ENCODE data around the gene FAM168B. TPM values are rescaled to one million over a fixed set of nuclear protein-coding genes. Genes with fewer than 3 reads are reported as not detected.

The FAM168B gene
- total RNA-seq, 4 donors from 2014 or later, result 56.4 to 108 (median 86.9) TPM

DNA sequence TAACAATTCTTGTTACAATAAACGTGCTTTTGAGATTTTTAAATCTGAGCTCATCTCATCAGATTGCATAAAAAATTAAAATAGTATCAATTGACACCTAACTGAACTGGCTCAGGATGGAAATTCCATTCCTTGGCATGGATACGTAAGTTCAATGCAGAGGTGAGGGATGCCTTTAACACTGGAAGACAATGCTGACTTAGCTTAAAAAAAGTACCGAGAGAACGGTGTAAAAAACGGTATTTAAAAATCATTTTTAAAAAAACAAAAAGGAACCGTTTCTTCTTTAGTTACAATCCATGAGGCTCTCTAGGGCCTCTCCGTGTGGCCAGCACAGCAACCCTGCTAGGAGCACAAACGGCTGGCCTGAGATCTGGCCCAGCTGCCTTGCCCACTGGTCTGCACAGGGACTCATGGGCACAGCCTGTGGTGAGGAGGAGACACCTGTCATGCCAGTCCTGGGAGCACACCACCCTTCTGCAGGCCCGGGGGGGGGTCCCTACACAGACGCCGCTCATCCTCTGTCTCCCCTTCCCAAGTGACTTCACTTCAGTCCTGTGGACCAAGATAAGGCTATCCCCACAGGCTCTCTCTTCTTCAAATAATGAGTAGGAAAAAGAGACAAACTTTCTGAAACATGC is 45.2 kb downstream of the FAM168B start:
- TF ChIP-seq CTCF (IDR thresholded peaks at IDR 0.05), result no peak
- TF ChIP-seq POLR2A (IDR thresholded peaks at IDR 0.05), result no peak
- H3K4me3 ChIP-seq (ENCODE audit: low read depth, poor library complexity, severe bottlenecking), result no peak overlapping the region
- intact Hi-C loops (cut with DNase I; ENCODE audit: low total_unique reads), result no loop called here
- 76 to 85% methylated on average over 11 of the region's 11 CpGs for WGBS, 2 donors
- DNase-seq (ENCODE audit: low spot score in 2 of 2), result no peak

DNA sequence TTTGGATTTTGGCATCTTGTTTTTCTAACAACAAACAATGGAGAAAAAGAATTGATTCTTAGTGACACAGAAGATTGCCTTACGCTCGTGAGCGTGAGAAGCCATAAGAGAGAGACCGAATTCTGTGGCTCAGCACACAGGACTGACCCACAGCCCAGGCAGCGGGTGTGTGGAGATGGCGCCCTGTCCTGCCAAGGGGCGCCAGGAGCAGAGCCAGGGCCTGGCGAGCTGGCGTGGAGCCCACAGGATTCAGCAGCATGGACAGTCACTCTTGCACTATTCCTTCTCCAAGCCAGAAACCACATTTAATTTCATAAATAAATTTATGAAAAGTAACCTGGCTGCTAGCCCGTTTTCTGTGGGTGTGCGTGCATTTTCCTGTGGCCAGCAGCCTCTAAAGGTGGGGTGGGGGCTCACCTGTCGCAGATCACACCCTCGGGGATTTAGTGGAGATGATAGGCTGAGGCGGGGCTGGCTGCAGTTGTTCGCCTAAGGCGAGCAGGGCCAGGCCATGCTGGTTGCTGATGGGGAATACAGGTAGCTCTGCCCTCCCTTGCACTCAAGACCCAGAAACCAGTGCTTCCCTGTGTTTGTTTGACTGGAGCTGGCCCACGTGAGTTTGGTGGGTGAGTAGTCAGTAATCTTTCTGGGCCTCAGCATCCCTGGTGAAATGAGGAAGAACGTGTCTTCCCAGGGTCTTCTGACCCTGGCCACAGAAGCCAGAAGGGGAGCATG is 46.2 kb downstream of the FAM168B start:
- peak in 1 of 2 donors; percentile 79 for DNase-seq (ENCODE audit: low spot score in 2 of 2)
- 83 to 90% methylated on average over 18 of the region's 18 CpGs for WGBS, 2 donors
- H3K4me3 ChIP-seq (ENCODE audit: low read depth, poor library complexity, severe bottlenecking), result no peak overlapping the region
- TF ChIP-seq POLR2A (IDR thresholded peaks at IDR 0.05), result no peak
- TF ChIP-seq CTCF (IDR thresholded peaks at IDR 0.05), result no peak
- intact Hi-C loops (cut with DNase I; ENCODE audit: low total_unique reads), result no loop called here

DNA sequence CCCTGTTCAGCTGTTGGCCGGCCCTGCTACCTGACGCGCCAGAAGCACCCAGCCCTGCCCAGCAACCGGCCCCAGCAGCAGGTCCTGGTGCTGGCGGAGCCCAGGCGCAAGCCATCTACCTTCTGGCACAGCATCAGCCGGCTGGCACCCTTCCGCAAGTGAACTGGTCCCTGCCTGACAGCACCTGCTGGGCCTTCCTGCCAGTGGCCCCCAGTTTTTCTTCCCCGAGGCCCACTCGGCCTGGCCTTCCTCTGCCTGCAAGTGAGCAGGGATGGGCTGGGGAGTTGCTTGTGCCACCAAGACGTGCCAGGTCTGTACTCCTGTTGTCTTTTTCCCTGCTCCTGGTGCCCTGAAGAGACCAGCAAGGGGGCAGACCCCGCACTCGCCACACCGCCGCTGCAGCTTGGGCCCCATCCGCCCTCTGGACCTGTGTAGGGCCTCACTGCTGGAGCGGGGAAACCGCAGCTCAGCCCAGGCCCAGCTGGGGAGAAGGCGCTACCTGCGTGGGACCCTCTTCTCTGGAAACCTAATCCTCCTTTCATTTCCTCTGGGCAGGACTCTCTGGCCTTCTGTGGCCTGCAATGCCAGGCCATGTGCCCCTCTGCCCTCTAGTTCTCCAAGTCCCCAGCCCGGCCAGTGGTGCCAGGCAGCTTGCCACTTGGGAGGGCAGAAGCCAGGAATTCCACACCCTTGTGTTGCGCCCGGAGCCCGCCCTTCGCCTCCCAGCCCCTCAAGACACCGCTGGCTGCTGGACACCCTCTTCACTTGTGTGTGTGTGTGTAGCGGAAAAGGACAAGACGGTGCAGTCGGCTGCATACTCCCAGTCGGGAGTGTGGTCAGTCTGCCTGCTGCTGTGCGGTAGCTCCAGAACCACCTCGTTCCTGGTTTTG is 47.0 kb downstream of the FAM168B start:
- WGBS, 2 donors, result 80 to 83% methylated on average over 30 to 32 of the region's 32 CpGs
- intact Hi-C loops (cut with DNase I; ENCODE audit: low total_unique reads), result no loop called here
- peak in 1 of 2 donors; percentile 84 for DNase-seq (ENCODE audit: low spot score in 2 of 2)
- TF ChIP-seq CTCF (IDR thresholded peaks at IDR 0.05), result no peak
- TF ChIP-seq POLR2A (IDR thresholded peaks at IDR 0.05), result no peak
- no peak overlapping the region for H3K4me3 ChIP-seq (ENCODE audit: low read depth, poor library complexity, severe bottlenecking)

- DNase-seq (ENCODE audit: low spot score in 2 of 2), result peak in 1 of 2 donors; percentile 78
- intact Hi-C loops (cut with DNase I; ENCODE audit: low total_unique reads), result no loop called here
- WGBS, 2 donors, result 79 to 92% methylated on average over 7 to 8 of the region's 8 CpGs
- no peak overlapping the region for H3K4me3 ChIP-seq (ENCODE audit: low read depth, poor library complexity, severe bottlenecking)
- TF ChIP-seq CTCF (IDR thresholded peaks at IDR 0.05), result no peak
Measured at GRCh38 chr2:131045286-131046027, 47.8 kb downstream of the FAM168B start.

GRCh38 chr2:131044757-131045150 is 48.5 kb downstream of the FAM168B start:
- no peak overlapping the region for H3K4me3 ChIP-seq (ENCODE audit: low read depth, poor library complexity, severe bottlenecking)
- DNase-seq (ENCODE audit: low spot score in 2 of 2), result peak in 1 of 2 donors; percentile 82
- no peak for TF ChIP-seq POLR2A (IDR thresholded peaks at IDR 0.05)
- no peak for TF ChIP-seq CTCF (IDR thresholded peaks at IDR 0.05)
- 81 to 91% methylated on average over 11 of the region's 11 CpGs for WGBS, 2 donors
- intact Hi-C loops (cut with DNase I; ENCODE audit: low total_unique reads), result no loop called here
